NT2/D1 (cell line): ENCODE measurements around the gene LPAR1.

ENCODE experiments used
- SUZ12 ChIP-seq: IDR thresholded peaks from 2 replicates; pipeline ENCODE4 v1.6.1; 2011; ENCODE audit not compliant: insufficient read length, insufficient read depth; ENCODE audit errors: extremely low read depth
- YY1 ChIP-seq: IDR thresholded peaks from 2 replicates; pipeline ENCODE4 v1.6.1; 2011; ENCODE audit not compliant: insufficient read length, insufficient read depth
- ZNF274 ChIP-seq: IDR thresholded peaks from 2 replicates; pipeline ENCODE4 v1.6.1; 2011; ENCODE audit warnings: mild to moderate bottlenecking, low read depth, low read length

DNA sequence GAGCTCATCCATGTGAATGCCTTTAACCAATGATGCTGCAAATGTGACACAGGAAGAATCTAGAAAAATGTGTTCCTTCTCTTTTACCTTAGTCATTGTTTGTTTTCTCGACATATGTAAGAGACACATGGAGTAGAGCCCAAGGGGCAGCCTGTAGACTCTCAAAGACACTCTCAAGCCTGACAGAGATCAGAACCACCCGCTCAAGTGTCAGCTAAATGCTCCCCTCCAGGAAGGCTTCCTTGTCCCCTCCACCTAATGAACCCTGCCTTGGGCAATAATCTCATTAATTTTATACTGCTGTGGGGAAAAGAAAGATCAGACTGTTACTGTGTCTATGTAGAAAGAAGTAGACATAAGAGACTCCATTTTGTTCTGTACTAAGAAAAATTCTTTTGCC lies 212.3 kb downstream of the LPAR1 start:
- TF ChIP-seq SUZ12 (no peak), YY1 (no peak), ZNF274 (no peak)
